Stimulated activated CD4-positive, alpha-beta T cell treated with anti-CD3 and anti-CD28 coated beads, TNF-alpha, amount 100 ng/mL, for 1 hour (primary cell): ENCODE results near the gene CD86.

Experiments used
- DNase-seq, 3 donors: peaks; one replicate each; pipeline ENCODE4 v3.0.0-alpha.2; 2020; ENCODE audit warnings: low read depth in 3 of 3, low spot score in 1 of 3

The CD86 gene

GRCh38 chr3:122058294-122058693 is 3.1 kb downstream of the CD86 start:
- no peak for DNase-seq

GRCh38 chr3:122060040-122060698 is 5.0 kb downstream of the CD86 start:
- DNase-seq, result no peak

GRCh38 chr3:122063908-122064307 is 8.7 kb downstream of the CD86 start:
- DNase-seq, result no peak

- no peak for DNase-seq
Observed at GRCh38 chr3:122064326-122064725, 9.2 kb downstream of the CD86 start.

GRCh38 chr3:122066331-122067213 is 11.4 kb downstream of the CD86 start:
- DNase-seq, result no peak

GRCh38 chr3:122067214-122067550 is 12.0 kb downstream of the CD86 start:
- no peak for DNase-seq

- DNase-seq, result no peak
Observed at GRCh38 chr3:122067588-122068240, 12.6 kb downstream of the CD86 start.

- DNase-seq, result no peak
Observed at GRCh38 chr3:122074621-122075265, 19.6 kb downstream of the CD86 start.

- DNase-seq, result no peak
Observed at GRCh38 chr3:122076491-122077292, 21.5 kb downstream of the CD86 start.

- no peak for DNase-seq
Observed at GRCh38 chr3:122077293-122078234, 22.4 kb downstream of the CD86 start.

GRCh38 chr3:122078235-122078935 is 23.2 kb downstream of the CD86 start:
- DNase-seq, result no peak

- no peak for DNase-seq
Observed at GRCh38 chr3:122079524-122080206, 24.5 kb downstream of the CD86 start.

GRCh38 chr3:122080207-122080587 is 25.0 kb downstream of the CD86 start:
- DNase-seq, result no peak

GRCh38 chr3:122081543-122082247 is 26.5 kb downstream of the CD86 start:
- no peak for DNase-seq

- DNase-seq, result no peak
Observed at GRCh38 chr3:122082357-122082756, 27.2 kb downstream of the CD86 start.

- DNase-seq, result no peak
Observed at GRCh38 chr3:122084799-122085198, 29.6 kb downstream of the CD86 start.

GRCh38 chr3:122085673-122086072 is 30.5 kb downstream of the CD86 start:
- no peak for DNase-seq

GRCh38 chr3:122088531-122088930 is 33.4 kb downstream of the CD86 start:
- DNase-seq, result no peak
